Muscle of leg (tissue), 11 donors: ENCODE data around the gene SRMS. TPM values are rescaled to one million over a fixed set of nuclear protein-coding genes. Genes with fewer than 3 reads are reported as not detected.

Experiments used
- DNase-seq: peaks from one replicate; pipeline ENCODE4 v3.0.0; 2013
- H3K27ac ChIP-seq: one replicate; pipeline ENCODE4 v1.5.1; 2013; ENCODE audit warnings: mild to moderate bottlenecking, low read length, control low read depth
- H3K27me3 ChIP-seq: one replicate; pipeline ENCODE4 v1.6.1; 2013; ENCODE audit warnings: low read length; ENCODE audit not compliant: control insufficient read depth, insufficient read depth
- H3K36me3 ChIP-seq: one replicate; pipeline ENCODE4 v1.6.1; 2013; ENCODE audit warnings: low read length; ENCODE audit not compliant: control insufficient read depth, insufficient read depth
- H3K4me1 ChIP-seq: one replicate; pipeline ENCODE4 v1.6.1; 2013; ENCODE audit warnings: low read length; ENCODE audit not compliant: control insufficient read depth, insufficient read depth
- H3K4me3 ChIP-seq: one replicate; pipeline ENCODE4 v1.5.1; 2013; ENCODE audit warnings: low read length, control low read depth
- H3K9me3 ChIP-seq: replicated peaks from 2 replicates; pipeline ENCODE4 v1.6.1; 2013; ENCODE audit warnings: low read depth, low read length; ENCODE audit not compliant: control insufficient read depth
- WGBS: methylation state at CpG from one replicate; pipeline ENCODE4 v1.1.5; 2013; ENCODE audit warnings: missing lambda C conversion rate; ENCODE audit not compliant: insufficient coverage; 5-methylcytosine and 5-hydroxymethylcytosine counted together
- polyA plus RNA-seq, 8 donors: library from polyadenylated mRNA; unstranded; fragments of 120-200 nt; gene quantifications; one replicate each; pipeline versions ENCODE4 v1.2.1 to v1.2.3, GENCODE V29; 2013; ENCODE audit warnings: inconsistent platforms in 1 of 8, low replicate concordance in 1 of 8; ENCODE audit not compliant: insufficient read length in 8 of 8, insufficient read depth in 1 of 8
- total RNA-seq: library from RNA; stranded (reverse); fragments of 120-200 nt; gene quantifications from one replicate; pipeline ENCODE4 v1.2.4, GENCODE V29; 2013

The SRMS gene
- total and polyA plus RNA-seq, 9 donors, result not detected

DNA sequence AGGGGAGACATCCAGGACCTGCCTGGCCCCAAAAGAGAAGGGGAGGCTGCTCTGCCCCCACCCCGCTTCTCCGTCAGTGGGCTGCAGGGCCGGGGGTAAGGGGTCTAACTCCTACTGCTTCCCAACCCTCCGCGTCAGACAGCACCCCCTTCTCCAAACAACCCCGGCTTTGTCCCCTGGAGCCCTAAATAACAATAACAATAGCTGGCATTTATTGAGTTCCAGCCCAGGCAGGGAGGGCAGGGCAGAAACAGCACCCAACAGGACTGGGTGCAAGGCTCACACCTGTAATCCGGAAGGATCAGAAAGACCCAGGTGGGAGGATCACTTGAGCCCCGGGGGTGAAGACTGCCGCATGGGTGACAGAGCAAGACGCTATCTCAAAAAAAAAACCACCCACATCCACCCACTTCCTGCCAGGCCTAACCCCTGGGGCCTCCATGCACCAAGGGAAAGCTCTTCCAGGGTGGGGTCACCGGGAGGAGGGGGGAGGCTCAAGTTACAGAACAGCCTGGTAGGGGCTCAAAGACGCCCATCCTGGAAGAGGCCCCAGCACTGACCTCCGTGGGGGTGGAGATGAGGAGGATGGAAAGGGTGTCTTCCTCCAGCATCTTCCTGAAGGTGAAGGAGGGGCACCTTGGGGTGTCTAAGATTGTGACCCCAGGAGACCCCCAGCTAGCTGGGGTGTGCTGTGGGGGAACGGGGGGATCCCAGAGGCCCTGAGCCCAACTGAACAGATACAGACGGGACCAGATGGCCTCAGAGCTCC is 5.1 kb upstream of the SRMS start:
- WGBS, result 32% methylated on average over 12 of the region's 15 CpGs
- Histone ChIP-seq H3K4me1 (peaks cover 28% of the 10 kb centered on the region), H3K36me3 (no peaks in the 10 kb centered on the region), H3K27ac (no peak overlapping the region), H3K27me3 (peaks cover 55% of the 10 kb centered on the region), H3K4me3 (no peak overlapping the region), H3K9me3 (no peaks in the 10 kb centered on the region)
- no peak for DNase-seq

DNA sequence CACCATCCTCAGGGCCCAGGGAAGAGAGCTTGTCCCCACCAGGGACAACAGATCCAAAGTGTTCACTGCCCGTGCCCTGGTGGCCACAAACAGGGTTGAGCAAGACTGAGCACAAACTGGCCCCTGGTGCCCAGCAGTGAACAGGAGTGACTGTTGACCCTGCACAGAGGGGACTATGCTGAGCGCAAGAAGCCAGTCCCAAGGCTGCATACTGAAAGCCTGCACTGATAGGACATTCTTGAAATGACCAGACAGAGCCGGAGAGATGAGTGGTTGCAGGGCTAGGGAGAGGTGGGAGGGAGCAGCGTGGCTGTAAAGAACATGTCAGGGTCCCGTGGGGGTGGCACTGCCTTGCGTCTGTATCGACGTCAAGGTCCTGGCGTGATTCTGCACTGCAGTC is 3.5 kb upstream of the SRMS start:
- no peak overlapping the region for H3K27ac ChIP-seq
- H3K4me3 ChIP-seq, result no peak overlapping the region
- H3K4me1 ChIP-seq, result peaks cover 20% of the 10 kb centered on the region
- 46% methylated on average over 9 of the region's 9 CpGs for WGBS
- H3K9me3 ChIP-seq, result no peaks in the 10 kb centered on the region
- no peaks in the 10 kb centered on the region for H3K36me3 ChIP-seq
- DNase-seq, result no peak
- peaks cover 71% of the 10 kb centered on the region for H3K27me3 ChIP-seq

DNA sequence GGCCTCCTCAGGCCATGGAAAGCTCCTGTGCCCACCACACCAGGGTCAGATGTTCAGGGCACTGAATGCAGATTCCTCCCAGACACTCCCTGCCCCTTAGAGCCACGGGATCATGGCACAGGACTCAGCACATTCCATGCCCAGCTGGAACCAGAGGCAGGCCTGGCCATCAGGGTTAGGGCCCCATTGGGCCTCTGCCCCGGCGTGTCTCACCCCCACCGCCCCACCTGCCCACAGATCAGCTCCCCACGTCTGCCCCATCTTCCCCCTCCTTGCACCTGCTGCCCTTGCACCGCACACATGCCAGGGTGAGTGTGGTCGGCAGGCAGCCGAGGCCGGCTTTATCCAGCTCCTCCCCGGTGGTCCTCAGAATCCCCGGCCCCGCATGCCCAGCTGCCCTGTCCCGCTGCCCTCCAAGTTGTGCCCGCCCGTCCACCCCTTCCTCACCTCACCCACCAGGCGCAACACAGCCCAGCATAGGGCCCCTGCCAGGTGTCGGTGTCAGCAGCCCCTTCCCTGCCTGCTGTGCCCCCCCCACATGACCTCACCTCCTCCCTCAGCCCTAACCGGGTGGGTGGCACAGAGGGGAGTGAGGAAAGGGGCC is 2.2 kb upstream of the SRMS start:
- no peak for DNase-seq

DNA sequence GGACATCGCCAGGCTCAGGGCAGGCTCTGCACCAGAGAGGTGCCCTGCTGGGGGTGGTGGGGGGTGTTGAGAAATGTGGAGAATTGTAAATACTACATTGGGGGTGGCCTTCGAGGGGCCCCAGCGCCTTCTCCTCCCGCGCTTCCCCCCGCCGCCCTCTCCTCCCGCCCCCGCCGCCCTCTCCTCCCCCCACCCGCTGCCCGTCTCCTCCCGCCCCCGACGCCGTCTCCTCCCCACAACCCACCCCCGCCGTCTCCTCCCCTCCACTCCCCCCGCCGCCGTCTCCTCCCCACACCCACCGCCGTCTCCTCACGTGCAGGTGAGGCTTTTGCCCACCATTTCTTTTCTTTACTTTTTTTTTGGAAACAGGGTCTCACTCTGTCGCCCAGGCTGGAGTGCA is 1.5 kb upstream of the SRMS start:
- Histone ChIP-seq H3K36me3 (no peaks in the 10 kb centered on the region), H3K27ac (no peak overlapping the region), H3K4me1 (peaks cover 11% of the 10 kb centered on the region), H3K9me3 (no peaks in the 10 kb centered on the region), H3K4me3 (no peak overlapping the region), H3K27me3 (peaks cover 73% of the 10 kb centered on the region)
- DNase-seq, result no peak
- WGBS, result 60% methylated on average over 1 of the region's 25 CpGs

More for the DNA sequence above, 2.2 kb upstream of the SRMS start:
- Histone ChIP-seq H3K27ac (no peak overlapping the region), H3K27me3 (peaks cover 77% of the 10 kb centered on the region), H3K9me3 (no peaks in the 10 kb centered on the region), H3K36me3 (no peaks in the 10 kb centered on the region), H3K4me1 (peaks cover 18% of the 10 kb centered on the region), H3K4me3 (no peak overlapping the region)
- 62% methylated on average over 6 of the region's 18 CpGs for WGBS

DNA sequence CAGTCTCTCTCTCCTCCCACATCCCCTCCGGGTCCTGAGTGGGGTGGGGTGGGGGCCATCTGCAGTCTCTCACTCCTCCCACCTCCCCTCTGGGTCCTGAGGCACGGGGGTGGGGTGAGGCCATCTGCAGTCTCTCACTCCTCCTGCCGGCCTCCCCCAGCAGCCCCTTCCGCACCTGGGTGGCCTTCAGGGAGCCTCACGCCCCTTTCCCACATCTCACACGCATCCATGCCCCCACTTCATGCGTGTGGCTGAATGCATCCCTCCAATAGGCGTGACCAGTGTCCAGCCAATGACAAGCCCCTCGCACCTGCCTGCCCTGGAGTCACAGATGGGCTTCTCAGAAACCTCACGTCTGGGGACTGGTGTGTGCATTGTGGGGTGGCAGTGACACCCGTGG is 993 bp upstream of the SRMS start:
- H3K27ac ChIP-seq, result no peak overlapping the region
- peaks cover 8% of the 10 kb centered on the region for H3K4me1 ChIP-seq
- peaks cover 68% of the 10 kb centered on the region for H3K27me3 ChIP-seq
- DNase-seq, result no peak
- H3K4me3 ChIP-seq, result no peak overlapping the region
- no peaks in the 10 kb centered on the region for H3K36me3 ChIP-seq
- 17% methylated on average over 10 of the region's 11 CpGs for WGBS
- no peaks in the 10 kb centered on the region for H3K9me3 ChIP-seq

DNA sequence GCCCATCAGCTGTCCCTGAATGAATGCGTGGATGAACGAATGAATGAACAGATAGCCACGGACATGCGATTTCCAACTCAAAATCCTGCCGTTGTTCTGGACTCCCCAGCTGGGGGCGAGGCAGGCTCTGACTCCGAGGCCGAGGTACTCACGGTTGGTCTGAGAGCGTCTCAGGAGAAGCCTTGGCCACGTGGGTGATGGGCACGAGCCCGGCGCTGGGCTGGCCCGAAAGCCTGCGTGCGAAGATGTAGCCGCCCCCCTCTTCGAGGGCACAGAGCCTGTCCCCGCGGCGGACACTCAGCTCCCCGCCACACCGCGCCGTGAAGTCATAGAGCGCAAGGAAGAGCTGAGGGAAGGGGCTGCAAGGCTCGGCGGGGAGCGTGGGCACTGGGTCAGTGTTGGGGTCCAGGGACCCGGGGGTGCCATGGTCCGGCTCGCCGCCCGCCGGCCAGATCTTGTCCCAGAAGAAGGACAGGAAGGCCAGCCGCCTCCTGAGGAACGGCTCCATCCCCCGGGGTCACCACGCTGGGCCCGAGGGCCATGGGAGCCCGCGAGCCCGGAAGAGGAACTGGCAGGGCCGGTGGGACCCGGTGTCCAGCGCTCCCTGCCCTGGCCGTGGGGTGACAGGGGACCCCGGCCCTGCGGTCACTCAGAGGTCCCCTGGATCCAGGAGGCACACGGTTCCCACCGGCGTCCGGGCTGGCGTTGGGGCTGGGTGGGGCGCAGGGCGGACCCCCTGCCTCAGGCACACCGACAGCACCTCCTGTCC is 409 bp downstream of the SRMS start:
- H3K4me3 ChIP-seq, result no peak overlapping the region
- H3K36me3 ChIP-seq, result no peaks in the 10 kb centered on the region
- H3K27me3 ChIP-seq, result peaks cover 56% of the 10 kb centered on the region
- 49% methylated on average over 57 of the region's 58 CpGs for WGBS
- H3K9me3 ChIP-seq, result no peaks in the 10 kb centered on the region
- no peak overlapping the region for H3K27ac ChIP-seq
- DNase-seq, result no peak
- H3K4me1 ChIP-seq, result no peaks in the 10 kb centered on the region

DNA sequence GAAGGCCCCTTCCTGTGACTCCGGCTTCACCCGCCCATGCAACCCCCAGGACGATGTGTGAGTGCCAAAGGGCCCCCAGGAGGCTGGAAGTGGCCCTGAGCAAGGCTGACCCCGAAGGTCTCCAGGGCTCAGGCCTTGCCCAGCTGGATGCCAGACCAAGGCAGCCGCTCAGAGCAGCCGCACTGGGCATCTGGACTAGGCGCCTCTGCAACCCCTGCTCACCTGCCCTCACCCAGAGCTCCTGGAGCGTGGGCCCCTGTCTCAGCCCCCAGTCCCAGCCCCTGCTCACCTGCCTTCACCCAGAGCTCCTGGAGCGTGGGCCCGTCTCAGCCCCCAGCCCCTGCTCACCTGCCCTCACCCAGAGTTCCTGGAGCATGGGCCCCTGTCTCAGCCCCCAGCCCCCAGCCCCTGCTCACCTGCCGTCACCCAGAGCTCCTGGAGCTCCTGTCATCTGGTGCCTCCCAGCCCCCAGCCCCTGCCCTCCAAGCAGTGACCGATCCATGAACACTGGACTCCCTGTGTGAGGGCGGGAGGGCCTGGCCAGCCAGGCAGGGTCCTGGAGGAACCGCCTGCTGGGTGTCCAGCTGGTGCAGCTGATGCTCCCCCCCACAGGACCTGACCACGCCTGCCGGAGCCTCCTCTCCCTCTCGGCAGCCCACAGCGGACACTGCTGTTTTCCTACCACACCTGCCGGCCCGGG is 1.1 kb downstream of the SRMS start:
- Histone ChIP-seq H3K27me3 (peaks cover 53% of the 10 kb centered on the region), H3K36me3 (no peaks in the 10 kb centered on the region), H3K4me3 (no peak overlapping the region), H3K27ac (no peak overlapping the region), H3K4me1 (no peaks in the 10 kb centered on the region), H3K9me3 (no peaks in the 10 kb centered on the region)
- no peak for DNase-seq
- WGBS, result 58% methylated on average over 19 of the region's 20 CpGs

DNA sequence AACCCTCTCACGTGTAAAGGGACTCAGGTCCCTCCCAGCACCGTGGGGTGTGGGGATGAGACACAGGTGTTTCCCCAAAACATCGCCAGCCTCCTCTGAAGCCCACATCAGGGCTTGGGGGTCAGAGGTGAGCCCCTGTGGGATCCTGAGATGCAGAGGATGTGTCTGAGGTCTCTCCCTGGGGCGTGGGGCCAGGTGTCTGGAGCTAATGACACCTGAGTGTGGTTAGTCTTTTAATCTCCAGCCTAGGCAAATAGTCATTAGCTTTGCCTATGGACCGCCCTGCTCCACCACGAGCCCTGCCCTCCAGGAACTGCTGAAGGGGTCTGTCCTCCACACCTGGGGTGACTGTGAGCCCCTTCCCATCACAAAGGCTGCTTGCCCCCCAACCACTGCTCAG is 1.7 kb downstream of the SRMS start:
- no peaks in the 10 kb centered on the region for H3K9me3 ChIP-seq
- peaks cover 48% of the 10 kb centered on the region for H3K27me3 ChIP-seq
- H3K4me1 ChIP-seq, result no peaks in the 10 kb centered on the region
- H3K36me3 ChIP-seq, result no peaks in the 10 kb centered on the region
- no peak overlapping the region for H3K27ac ChIP-seq
- no CpG with 5 or more reads among the region's 6 CpGs for WGBS
- no peak overlapping the region for H3K4me3 ChIP-seq
- DNase-seq, result no peak

DNA sequence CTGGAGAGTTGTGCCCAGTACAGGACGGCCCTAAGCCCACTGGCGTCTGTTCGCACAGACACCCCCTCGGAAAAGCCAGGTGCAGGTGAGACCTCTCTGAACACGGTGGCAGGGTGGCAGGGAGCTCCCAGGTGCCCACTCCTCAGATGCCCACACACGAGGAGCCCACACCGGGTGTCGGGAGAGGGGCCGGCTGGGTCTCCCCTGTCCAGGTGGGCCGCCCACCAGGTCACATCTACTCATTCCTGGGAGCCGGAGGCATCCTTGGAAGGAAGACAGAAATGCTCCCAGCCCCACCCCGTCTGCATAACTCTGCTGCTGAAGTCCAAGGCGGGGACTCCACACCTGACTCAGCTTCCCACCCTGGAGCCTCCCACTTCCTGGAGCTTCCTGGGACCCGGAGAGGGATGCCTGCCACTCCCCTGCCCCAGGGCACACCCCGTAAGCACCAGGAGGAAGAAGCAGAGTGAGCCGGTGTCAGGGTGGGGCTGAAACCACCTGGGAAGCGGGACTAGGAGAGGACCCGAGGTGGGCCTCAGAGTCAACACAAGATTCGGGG is 2.5 kb downstream of the SRMS start:
- Histone ChIP-seq H3K27me3 (peaks cover 45% of the 10 kb centered on the region), H3K4me1 (no peaks in the 10 kb centered on the region), H3K4me3 (no peak overlapping the region), H3K27ac (no peak overlapping the region), H3K9me3 (no peaks in the 10 kb centered on the region), H3K36me3 (no peaks in the 10 kb centered on the region)
- 59% methylated on average over 17 of the region's 19 CpGs for WGBS
- no peak for DNase-seq
